Activated naive CD8-positive, alpha-beta T cell (primary cell): ENCODE measurements around the gene CD274.

Experiments
- H3K27ac Mint-ChIP-seq: one replicate; pipeline ENCODE4 v1.8.0; 2021; ENCODE audit warnings: mixed read lengths
- H3K27me3 Mint-ChIP-seq: one replicate; pipeline ENCODE4 v1.8.0; 2021; ENCODE audit warnings: mixed read lengths
- H3K36me3 Mint-ChIP-seq: one replicate; pipeline ENCODE4 v1.8.0; 2021; ENCODE audit warnings: mixed read lengths
- H3K4me1 Mint-ChIP-seq: one replicate; pipeline ENCODE4 v1.8.0; 2021; ENCODE audit warnings: low read depth, mixed read lengths
- H3K4me3 Mint-ChIP-seq: one replicate; pipeline ENCODE4 v1.8.0; 2021; ENCODE audit warnings: mild to moderate bottlenecking, mixed read lengths
- H3K9me3 Mint-ChIP-seq: one replicate; pipeline ENCODE4 v1.8.0; 2021; ENCODE audit warnings: low read depth, mixed read lengths

CD274 gene

DNA sequence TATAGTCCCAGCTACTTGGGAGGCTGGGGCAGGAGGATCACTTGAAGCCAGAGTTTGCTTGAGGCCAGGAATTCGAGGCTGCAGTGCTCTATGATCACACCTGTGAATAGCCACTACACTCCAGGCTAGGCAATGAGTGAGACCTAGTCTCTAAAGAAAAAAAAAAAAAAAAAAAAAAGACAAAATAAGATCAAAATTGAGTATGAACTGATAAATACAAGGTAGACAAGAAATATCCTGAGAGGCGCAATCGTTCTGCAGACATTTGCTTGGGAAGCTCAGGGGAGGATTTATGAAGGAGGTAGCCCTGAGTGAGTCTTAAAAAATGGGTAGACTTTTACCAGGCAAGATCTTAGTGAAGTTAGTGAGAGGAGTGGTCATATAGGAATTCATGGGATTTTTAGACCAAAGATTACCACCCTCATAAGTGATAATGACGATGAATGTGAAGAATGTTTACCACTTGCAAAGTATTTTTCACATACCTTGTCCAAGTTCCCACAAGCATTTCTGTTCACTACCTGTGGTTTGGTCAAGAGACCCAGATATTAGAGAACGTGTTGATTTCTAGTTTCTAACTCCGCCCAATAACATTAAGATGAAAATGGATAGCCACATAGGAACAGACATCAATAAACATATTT is 64.4 kb downstream of the CD274 start:
- no peak overlapping the region for H3K27ac Mint-ChIP-seq
- no peaks in the 10 kb centered on the region for H3K27me3 Mint-ChIP-seq
- peaks cover 36% of the 10 kb centered on the region for H3K4me1 Mint-ChIP-seq
- no peak overlapping the region for H3K4me3 Mint-ChIP-seq
- H3K9me3 Mint-ChIP-seq = no peaks in the 10 kb centered on the region
- no peaks in the 10 kb centered on the region for H3K36me3 Mint-ChIP-seq

- Mint-ChIP-seq H3K4me1 (peaks cover 31% of the 10 kb centered on the region), H3K4me3 (no peak overlapping the region), H3K27me3 (no peaks in the 10 kb centered on the region), H3K27ac (no peak overlapping the region), H3K36me3 (no peaks in the 10 kb centered on the region), H3K9me3 (no peaks in the 10 kb centered on the region)
Measured at GRCh38 chr9:5515261-5515650, 64.9 kb downstream of the CD274 start.

DNA sequence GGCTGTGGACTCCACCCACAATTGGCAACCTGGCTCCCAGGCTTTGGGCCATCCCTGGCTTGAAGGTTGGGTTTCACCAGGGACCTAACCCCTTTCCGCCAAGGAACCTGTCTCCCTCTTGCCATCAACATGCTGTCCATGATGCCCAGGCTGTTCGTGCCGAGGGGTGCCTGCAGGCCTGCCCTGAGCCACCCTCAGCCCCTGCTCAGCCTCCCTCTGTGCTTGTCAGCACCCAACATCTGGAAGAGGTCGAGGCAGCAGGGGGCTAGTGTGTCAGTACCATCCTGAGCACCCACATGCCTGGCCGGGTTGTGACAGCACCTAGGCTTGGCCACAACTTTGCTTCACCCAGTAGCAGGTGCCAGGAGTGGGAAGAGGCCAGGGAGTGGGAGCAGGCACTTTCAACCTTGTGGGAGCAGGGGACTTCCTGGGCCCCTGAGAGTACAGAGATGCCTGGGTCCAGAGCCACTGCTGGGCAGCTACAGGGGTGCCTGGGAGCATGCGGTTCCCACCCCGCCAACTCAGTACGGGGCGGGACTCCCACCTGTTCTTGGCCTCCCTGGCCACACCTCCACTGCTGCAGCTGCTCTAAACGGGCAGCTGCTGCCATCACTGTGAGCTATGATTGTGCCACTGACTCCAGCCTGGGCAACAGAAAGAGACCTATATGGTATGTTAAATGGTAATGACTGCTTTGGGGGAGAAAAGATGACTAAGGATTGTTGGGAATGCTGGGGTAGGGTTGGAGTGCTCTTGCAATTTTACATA is 66.3 kb downstream of the CD274 start:
- Mint-ChIP-seq H3K4me3 (no peak overlapping the region), H3K9me3 (no peaks in the 10 kb centered on the region), H3K27ac (no peak overlapping the region)

DNA sequence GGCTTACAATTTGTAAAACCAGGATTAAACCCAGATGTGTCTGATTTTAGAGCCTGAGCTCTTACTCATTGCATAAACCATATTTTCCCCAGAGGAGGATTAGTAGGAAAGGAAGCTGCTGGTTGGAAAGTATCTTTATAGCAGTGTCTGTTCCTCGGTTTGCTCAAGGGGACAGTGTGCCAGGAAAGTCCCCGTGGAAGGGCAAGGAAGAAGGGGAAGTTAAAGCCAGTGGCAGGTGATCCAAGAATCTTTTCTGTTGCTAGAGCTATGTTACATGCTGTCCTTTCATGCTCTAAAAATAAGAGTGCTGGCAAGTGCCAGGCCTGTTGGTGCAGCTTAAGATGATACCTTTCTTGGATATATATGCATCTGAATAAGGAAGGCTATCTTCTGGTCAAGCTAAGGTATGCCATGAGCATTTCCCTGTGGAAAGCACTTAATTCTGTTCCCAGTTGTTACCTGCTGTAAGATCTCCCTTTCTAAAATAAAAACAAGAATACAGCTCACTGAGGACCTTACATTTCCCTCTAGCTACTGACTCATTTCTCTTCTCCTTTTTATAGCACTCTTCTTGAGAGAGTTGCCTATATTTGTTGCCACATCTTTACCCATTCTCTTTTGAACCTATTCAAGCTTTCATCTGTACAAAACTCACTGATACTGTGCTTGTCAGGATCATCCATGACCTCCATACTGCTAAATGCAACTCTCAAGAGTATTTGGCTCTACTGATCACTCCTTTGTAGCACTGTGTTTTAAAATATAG is 68.0 kb downstream of the CD274 start:
- Mint-ChIP-seq H3K4me1 (peaks cover 19% of the 10 kb centered on the region), H3K27ac (no peak overlapping the region), H3K36me3 (no peaks in the 10 kb centered on the region), H3K9me3 (no peaks in the 10 kb centered on the region), H3K27me3 (no peaks in the 10 kb centered on the region), H3K4me3 (no peak overlapping the region)

More for the DNA sequence above, 66.3 kb downstream of the CD274 start:
- H3K36me3 Mint-ChIP-seq = no peaks in the 10 kb centered on the region
- no peaks in the 10 kb centered on the region for H3K27me3 Mint-ChIP-seq
- H3K4me1 Mint-ChIP-seq = peaks cover 19% of the 10 kb centered on the region

DNA sequence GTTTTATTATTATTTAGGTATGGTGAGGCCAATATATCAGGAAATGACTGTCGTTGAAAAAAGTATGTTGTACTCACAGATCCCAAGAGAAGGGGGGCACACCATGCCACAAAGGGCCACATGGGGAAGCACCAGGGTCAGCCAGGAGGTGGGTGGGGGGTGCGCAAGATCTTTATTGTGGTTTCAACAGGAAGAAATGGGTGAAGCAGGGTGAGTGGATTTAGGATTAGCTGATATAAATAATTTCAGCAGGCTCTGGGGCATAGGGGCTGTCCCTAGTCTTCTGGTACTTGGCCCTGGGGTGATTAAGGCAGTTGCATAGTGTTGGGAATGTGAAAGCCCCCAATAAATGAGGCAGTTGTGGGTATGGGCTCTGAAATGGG is 68.6 kb downstream of the CD274 start:
- no peaks in the 10 kb centered on the region for H3K36me3 Mint-ChIP-seq
- H3K9me3 Mint-ChIP-seq = no peaks in the 10 kb centered on the region
- no peaks in the 10 kb centered on the region for H3K27me3 Mint-ChIP-seq
- H3K27ac Mint-ChIP-seq = no peak overlapping the region
- no peak overlapping the region for H3K4me3 Mint-ChIP-seq
- peaks cover 19% of the 10 kb centered on the region for H3K4me1 Mint-ChIP-seq
